ENCODE results near the gene PTPRK. TPM values are rescaled to one million over a fixed set of nuclear protein-coding genes. Genes with fewer than 3 reads are reported as not detected.
"Not testable (repeated sequence)": the region's sequence is repeated elsewhere in the genome, so short reads cannot be mapped to it uniquely, and the experiment has no call there.

Gene PTPRK
- total and polyA plus RNA-seq, 2 donors: 26.7 to 134 TPM

DNA sequence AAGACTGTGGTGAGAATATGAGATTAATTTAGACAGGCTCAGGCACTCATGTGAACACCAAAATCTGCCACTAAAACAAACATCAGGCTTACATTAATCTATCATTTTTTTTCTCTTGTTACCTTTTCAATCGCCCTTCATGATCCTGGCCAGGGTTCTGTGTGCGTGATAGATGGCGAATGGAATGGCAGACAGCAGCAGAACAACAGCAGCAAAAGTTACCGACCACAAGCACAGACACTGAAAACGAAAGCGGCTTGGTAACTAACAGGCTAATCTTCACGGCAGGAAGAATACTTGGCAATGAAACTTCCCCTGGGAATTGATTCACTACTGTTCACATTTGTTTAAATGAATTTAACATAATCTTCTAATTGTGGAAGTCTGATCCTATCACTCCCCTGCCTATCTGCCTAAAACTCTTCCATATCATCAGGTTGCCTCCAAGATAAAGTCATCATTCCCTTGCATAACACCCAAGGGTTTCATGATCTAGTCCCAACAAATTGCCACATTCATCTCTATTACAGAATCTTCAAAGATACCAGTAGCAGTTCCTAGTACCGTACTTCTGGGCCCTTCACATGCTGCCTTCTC is 28.7 kb downstream of the PTPRK start:
- Histone ChIP-seq H3K27ac (ENCODE audit: low read depth) (peak overlapping the region; percentile 79), H3K36me3 (ENCODE audit: insufficient read depth) (no peaks in the 10 kb centered on the region), H3K4me3 (ENCODE audit: low read depth, low read length) (peak overlapping the region; percentile 35), H3K4me1 (ENCODE audit: insufficient read depth) (no peaks in the 10 kb centered on the region)
- 21% methylated on average over 8 of the region's 8 CpGs for WGBS
- DNase-seq (ENCODE audit: extremely low spot score): no peak

DNA sequence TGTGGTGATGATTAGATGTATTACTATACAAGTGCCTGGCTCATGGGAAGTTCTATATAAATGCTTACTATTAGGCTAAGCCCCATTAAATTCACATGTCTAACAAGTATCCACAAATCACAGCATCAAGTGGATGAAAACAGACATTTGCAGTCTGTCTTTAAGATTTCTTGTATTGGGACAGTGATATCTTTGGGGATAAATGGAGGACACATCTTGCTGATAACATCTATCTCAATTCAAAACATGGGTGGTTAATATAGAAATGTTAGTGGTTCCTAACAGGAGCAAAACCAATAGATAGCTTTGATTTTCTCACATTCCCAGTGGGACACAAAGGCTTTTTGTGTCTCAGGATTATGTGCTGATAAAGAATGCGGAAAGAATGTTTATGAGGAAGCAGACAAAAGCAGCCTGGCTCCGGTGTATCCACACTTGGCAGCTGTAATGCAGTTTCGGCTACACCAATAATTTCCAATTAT is 29.3 kb downstream of the PTPRK start:
- no peaks in the 10 kb centered on the region for H3K4me1 ChIP-seq (ENCODE audit: insufficient read depth)
- WGBS: 20% methylated on average over 3 of the region's 3 CpGs
- H3K36me3 ChIP-seq (ENCODE audit: insufficient read depth): no peaks in the 10 kb centered on the region
- peak overlapping the region; percentile 35 for H3K4me3 ChIP-seq (ENCODE audit: low read depth, low read length)
- no peak for DNase-seq (ENCODE audit: extremely low spot score)
- peak overlapping the region; percentile 79 for H3K27ac ChIP-seq (ENCODE audit: low read depth)

DNA sequence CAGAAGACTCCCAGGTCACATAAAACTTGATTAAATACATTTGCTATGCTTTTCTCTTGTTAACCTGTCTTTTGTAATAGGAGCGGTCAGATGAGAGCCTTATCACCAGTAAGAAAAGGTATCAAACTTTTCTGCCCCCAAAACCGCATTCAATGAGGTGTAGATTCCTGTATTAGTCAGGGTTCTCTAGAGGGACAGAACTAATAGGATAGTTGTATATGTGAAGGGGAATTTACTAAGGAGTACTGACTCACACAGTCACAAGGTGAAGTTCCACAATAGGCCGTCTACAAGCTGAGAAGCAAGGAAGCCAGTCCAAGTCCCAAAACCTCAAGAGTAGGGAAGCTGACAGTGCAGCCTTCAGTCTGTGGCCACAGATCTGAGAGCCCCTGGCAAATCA is 32.7 kb downstream of the PTPRK start:
- 94% methylated on average over 3 of the region's 3 CpGs for WGBS
- no peak overlapping the region for H3K27ac ChIP-seq (ENCODE audit: low read depth)
- H3K4me3 ChIP-seq (ENCODE audit: low read depth, low read length): no peak overlapping the region

DNA sequence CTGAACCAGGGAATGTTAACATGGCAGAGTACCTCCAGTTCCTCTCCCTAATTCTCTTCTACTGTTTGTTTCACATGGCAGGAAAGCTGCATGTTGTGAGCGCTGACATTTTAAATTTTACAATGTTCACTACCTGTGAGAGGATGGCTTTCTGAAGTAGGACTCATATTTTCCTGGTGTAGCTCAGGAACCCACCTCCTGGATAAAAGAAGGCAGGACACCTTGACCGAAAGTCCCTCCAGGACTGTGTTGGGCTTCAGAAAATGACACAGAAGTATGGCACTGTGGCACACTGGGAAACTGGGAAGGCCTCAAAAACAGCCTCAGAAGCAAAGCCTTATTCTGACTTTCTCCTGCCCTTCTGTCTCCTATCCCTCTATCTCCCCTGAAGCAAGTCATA is 33.3 kb downstream of the PTPRK start:
- H3K4me1 ChIP-seq (ENCODE audit: insufficient read depth): no peaks in the 10 kb centered on the region
- H3K4me3 ChIP-seq (ENCODE audit: low read depth, low read length): no peak overlapping the region
- H3K36me3 ChIP-seq (ENCODE audit: insufficient read depth): no peaks in the 10 kb centered on the region
- no peak for DNase-seq (ENCODE audit: extremely low spot score)
- H3K27ac ChIP-seq (ENCODE audit: low read depth): no peak overlapping the region
- WGBS: over 99% methylated on average over 2 of the region's 2 CpGs

More for the DNA sequence above, 32.7 kb downstream of the PTPRK start:
- Histone ChIP-seq H3K36me3 (ENCODE audit: insufficient read depth) (no peaks in the 10 kb centered on the region), H3K4me1 (ENCODE audit: insufficient read depth) (no peaks in the 10 kb centered on the region)
- no peak for DNase-seq (ENCODE audit: extremely low spot score)

- WGBS: 96% methylated on average over 1 of the region's 1 CpG
- not testable (repeated sequence) for H3K4me1 ChIP-seq (ENCODE audit: insufficient read depth); DNase-seq (ENCODE audit: extremely low spot score); H3K27ac ChIP-seq (ENCODE audit: low read depth); H3K4me3 ChIP-seq (ENCODE audit: low read depth, low read length); H3K36me3 ChIP-seq (ENCODE audit: insufficient read depth)
These were observed 33.8 kb downstream of the PTPRK start for GRCh38 chr6:128486580-128486979.

- WGBS: 82% methylated on average over 5 of the region's 5 CpGs
- Histone ChIP-seq H3K27ac (ENCODE audit: low read depth) (no peak overlapping the region), H3K36me3 (ENCODE audit: insufficient read depth) (no peaks in the 10 kb centered on the region), H3K4me1 (ENCODE audit: insufficient read depth) (no peaks in the 10 kb centered on the region), H3K4me3 (ENCODE audit: low read depth, low read length) (no peak overlapping the region)
- no peak for DNase-seq (ENCODE audit: extremely low spot score)
These were observed 36.8 kb downstream of the PTPRK start for GRCh38 chr6:128483472-128484135.

GRCh38 chr6:128482642-128483041 is 37.8 kb downstream of the PTPRK start:
- DNase-seq (ENCODE audit: extremely low spot score): no peak
- H3K4me1 ChIP-seq (ENCODE audit: insufficient read depth): no peaks in the 10 kb centered on the region
- H3K36me3 ChIP-seq (ENCODE audit: insufficient read depth): no peaks in the 10 kb centered on the region
- WGBS: 88% methylated on average over 3 of the region's 3 CpGs
- no peak overlapping the region for H3K27ac ChIP-seq (ENCODE audit: low read depth)
- no peak overlapping the region for H3K4me3 ChIP-seq (ENCODE audit: low read depth, low read length)

DNA sequence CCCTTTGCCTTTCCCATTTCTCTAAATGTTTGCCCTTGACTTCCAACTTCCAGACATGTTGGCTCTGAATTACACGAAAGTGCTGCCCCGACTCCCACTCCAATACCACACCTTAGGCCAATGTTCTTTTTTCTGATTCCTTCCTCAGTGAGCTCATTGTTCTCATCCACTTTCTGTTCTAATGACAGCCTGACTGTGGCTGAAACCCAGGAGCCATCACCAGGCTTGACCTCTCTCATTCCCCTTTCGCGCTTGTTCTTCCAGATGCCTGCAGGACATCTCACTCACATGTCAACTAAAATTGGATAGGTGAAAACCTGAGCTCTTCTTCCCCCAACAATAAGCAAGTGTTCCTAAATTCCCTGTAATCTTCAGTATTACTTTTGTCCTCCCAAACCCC is 40.4 kb downstream of the PTPRK start:
- H3K27ac ChIP-seq (ENCODE audit: low read depth): no peak overlapping the region
- DNase-seq (ENCODE audit: extremely low spot score): no peak
- H3K4me1 ChIP-seq (ENCODE audit: insufficient read depth): no peaks in the 10 kb centered on the region
- 96% methylated on average over 4 of the region's 4 CpGs for WGBS
- H3K36me3 ChIP-seq (ENCODE audit: insufficient read depth): no peaks in the 10 kb centered on the region
- no peak overlapping the region for H3K4me3 ChIP-seq (ENCODE audit: low read depth, low read length)

DNA sequence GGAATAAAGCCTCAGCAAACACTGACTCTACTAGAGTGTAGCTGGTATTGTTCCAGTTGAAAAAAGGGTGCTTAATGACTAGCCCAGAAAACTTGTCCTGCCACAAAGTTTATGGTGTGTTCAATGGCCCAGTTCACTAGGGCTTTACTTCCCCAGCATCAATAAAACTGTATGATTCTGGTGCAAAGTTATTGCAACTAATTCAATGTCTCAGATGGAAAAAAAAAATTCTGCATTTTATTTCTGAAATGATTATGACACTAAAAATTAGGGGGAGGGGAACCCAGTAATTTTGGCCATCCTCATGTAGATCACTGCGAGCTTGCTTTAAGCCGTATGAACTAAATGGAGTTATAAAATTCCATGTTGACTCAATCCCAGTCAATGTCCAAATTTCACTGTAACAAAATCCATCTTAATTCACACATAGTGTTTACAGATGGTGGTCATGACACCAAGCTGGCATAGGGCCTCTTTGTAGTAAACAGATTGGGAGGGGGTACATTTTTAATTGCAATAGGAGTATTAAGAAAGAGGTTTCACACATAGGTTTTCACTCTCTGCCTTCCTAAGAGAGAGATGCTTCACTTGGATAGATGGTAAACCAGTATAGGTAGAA is 41.2 kb downstream of the PTPRK start:
- 90% methylated on average over 2 of the region's 2 CpGs for WGBS
- H3K4me3 ChIP-seq (ENCODE audit: low read depth, low read length): no peak overlapping the region
- no peaks in the 10 kb centered on the region for H3K4me1 ChIP-seq (ENCODE audit: insufficient read depth)
- DNase-seq (ENCODE audit: extremely low spot score): no peak
- H3K36me3 ChIP-seq (ENCODE audit: insufficient read depth): no peaks in the 10 kb centered on the region
- no peak overlapping the region for H3K27ac ChIP-seq (ENCODE audit: low read depth)

GRCh38 chr6:128478230-128479047 is 42.0 kb downstream of the PTPRK start:
- Histone ChIP-seq H3K4me1 (ENCODE audit: insufficient read depth) (no peaks in the 10 kb centered on the region), H3K36me3 (ENCODE audit: insufficient read depth) (no peaks in the 10 kb centered on the region), H3K4me3 (ENCODE audit: low read depth, low read length) (no peak overlapping the region), H3K27ac (ENCODE audit: low read depth) (no peak overlapping the region)
- no peak for DNase-seq (ENCODE audit: extremely low spot score)
- 77% methylated on average over 3 of the region's 3 CpGs for WGBS

- 91% methylated on average over 1 of the region's 1 CpG for WGBS
- H3K4me3 ChIP-seq (ENCODE audit: low read depth, low read length): no peak overlapping the region
- DNase-seq (ENCODE audit: extremely low spot score): no peak
- no peak overlapping the region for H3K27ac ChIP-seq (ENCODE audit: low read depth)
- no peaks in the 10 kb centered on the region for H3K36me3 ChIP-seq (ENCODE audit: insufficient read depth)
- no peaks in the 10 kb centered on the region for H3K4me1 ChIP-seq (ENCODE audit: insufficient read depth)
These were observed 45.5 kb downstream of the PTPRK start for GRCh38 chr6:128474933-128475332.

GRCh38 chr6:128474481-128474880 is 45.9 kb downstream of the PTPRK start:
- WGBS: 99% methylated on average over 1 of the region's 1 CpG
- Histone ChIP-seq H3K4me1 (ENCODE audit: insufficient read depth) (no peaks in the 10 kb centered on the region), H3K27ac (ENCODE audit: low read depth) (no peak overlapping the region), H3K4me3 (ENCODE audit: low read depth, low read length) (no peak overlapping the region), H3K36me3 (ENCODE audit: insufficient read depth) (no peaks in the 10 kb centered on the region)
- no peak for DNase-seq (ENCODE audit: extremely low spot score)

DNA sequence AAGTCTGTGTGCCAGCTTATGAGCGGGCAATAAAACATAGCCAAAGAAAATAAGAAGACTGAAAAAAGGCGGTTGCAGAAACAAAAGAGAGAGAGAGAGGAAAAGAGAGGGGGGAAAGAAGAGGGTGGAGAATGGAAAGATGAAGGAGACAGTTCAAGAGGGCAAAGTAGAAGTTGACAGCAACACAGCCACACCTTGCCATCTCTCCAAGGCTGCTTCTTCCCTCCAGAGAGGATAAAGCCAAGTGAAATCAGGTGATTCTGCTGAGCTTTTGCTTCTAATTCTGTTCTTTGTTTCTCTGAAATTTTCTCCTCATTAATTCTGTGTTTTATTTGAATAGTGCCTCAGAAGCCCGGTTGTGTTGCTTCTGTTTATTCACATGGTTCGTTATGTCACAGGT is 48.5 kb downstream of the PTPRK start:
- DNase-seq (ENCODE audit: extremely low spot score): no peak
- Histone ChIP-seq H3K4me3 (ENCODE audit: low read depth, low read length) (no peak overlapping the region), H3K27ac (ENCODE audit: low read depth) (no peak overlapping the region), H3K4me1 (ENCODE audit: insufficient read depth) (no peaks in the 10 kb centered on the region), H3K36me3 (ENCODE audit: insufficient read depth) (no peaks in the 10 kb centered on the region)
- WGBS: 94% methylated on average over 4 of the region's 4 CpGs

All from urinary bladder (tissue), 4 donors.